Choroid plexus epithelial cell (primary cell): Measurements from ENCODE around the gene CALML3.

Experiments used
- DNase-seq: peaks from one replicate; pipeline ENCODE4 v3.0.0-alpha.2; 2010; ENCODE audit warnings: low read depth
- H3K4me3 ChIP-seq: 2 replicates; pipeline ENCODE4 v1.5.1; 2011; ENCODE audit warnings: low read depth, mild to moderate bottlenecking, control low read depth, low read length, moderate library complexity
- TF ChIP-seq, protein P1 (sequence below): conservative IDR thresholded peaks from 2 replicates; pipeline ENCODE4 v1.5.1; 2011; ENCODE audit warnings: low read depth, mild to moderate bottlenecking, control low read depth, inconsistent platforms, low read length, moderate library complexity

Gene CALML3

DNA sequence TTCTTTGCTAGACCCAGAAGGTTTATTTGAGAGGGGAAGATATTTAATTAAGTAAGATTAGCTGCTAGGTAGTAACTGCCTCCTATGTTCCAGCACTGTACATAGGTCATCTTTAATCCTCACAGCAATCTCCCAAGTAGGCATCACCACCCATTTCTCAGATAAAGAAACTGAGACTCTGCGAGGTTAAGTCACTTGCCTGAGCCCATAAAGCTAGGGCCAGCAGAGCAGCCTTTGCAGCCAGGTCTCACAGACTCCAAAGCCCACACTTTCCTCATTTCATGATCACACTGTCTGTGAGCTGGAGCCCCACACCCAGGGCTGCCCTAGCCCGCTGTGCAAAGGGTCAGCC, 20.6 kb downstream of the CALML3 start:
- H3K4me3 ChIP-seq, result no peak overlapping the region
- no peak for DNase-seq
- TF ChIP-seq, protein P1, sequence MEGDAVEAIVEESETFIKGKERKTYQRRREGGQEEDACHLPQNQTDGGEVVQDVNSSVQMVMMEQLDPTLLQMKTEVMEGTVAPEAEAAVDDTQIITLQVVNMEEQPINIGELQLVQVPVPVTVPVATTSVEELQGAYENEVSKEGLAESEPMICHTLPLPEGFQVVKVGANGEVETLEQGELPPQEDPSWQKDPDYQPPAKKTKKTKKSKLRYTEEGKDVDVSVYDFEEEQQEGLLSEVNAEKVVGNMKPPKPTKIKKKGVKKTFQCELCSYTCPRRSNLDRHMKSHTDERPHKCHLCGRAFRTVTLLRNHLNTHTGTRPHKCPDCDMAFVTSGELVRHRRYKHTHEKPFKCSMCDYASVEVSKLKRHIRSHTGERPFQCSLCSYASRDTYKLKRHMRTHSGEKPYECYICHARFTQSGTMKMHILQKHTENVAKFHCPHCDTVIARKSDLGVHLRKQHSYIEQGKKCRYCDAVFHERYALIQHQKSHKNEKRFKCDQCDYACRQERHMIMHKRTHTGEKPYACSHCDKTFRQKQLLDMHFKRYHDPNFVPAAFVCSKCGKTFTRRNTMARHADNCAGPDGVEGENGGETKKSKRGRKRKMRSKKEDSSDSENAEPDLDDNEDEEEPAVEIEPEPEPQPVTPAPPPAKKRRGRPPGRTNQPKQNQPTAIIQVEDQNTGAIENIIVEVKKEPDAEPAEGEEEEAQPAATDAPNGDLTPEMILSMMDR, result no peak

DNA sequence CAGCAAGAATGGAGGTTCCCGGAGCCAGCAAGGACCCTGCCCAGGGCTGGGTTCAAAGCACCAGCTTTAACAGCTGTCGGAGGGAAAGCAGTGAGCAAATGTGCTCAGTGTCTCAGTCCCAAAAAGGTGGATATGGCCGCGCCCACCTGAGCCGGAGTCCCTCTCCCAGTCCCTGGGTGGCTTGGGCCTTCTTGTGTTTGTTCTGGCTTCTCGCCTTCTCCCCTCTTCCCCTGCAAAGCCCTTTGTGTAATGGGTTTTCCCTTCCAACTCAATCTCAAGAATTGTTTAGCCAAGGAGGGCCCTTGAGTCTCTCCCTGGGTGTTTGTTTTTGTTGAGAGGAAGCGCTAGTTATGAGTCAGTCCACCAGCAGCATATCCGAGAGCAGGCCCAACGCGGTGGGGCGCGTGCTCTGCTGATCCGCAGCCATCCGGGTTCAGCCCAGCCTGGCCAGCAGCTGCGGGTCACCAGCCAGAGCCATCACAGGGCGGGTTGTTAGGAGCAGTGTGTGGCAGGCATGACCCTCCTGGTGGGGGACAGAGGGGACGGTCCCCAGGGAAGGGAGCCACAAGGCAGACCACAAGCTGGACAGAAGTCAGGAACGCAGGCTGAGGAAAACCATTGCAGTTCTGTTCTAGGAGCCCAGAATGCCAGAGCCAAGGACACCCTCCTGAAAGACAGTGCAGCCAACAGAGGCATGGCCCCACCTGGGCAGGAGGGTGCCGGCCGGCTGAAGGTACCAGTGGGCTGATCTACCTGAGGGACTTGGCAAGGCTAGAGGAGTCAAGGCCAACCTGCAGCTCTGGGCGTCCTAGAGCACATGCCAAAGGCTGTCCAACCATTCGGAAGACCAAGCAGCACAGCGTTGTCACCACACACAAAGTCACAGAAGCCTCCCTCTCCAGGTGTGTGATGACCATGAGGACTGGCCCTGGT, 21.3 kb downstream of the CALML3 start:
- H3K4me3 ChIP-seq, result no peak overlapping the region
- TF ChIP-seq, protein P1, result no peak
- DNase-seq, result peak; percentile 93

DNA sequence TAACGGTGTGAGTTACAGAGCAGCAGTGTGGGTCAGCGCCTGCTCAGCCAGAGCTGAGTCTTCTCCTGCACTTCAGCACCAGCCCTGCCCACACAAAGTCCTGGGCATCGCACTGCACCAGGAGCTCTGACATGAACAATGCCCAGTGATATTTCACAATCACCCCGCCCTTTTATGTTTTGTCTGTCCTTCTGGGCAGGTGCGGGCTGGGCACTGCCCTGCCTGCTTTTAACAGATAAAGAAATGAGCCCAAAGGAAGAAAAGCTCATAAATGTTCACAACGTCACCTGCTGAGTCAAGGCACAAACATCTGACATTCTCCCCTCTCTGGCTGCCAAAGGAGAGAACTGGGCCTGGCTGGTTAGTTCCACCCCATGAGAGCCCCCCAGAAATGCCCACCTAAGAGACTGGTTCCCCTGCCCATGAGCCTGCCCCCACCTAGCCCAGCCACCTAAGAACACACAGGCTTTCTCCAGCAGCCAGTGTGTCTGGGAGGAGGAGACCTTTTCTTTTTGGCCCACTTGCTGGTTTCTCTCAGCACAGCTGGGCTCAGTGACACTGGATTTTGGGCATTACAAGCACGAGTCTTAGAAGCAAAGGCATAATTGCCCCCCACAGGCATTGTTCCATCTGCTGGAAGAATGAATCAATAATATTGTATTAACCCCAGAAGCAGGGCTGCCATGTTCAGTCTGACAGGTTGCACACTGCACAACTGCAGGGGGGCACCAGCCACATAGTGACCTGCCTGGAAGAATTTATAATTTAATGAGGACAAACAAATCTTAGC, 22.3 kb downstream of the CALML3 start:
- no peak overlapping the region for H3K4me3 ChIP-seq
- TF ChIP-seq, protein P1, result no peak
- DNase-seq, result peak; percentile 46

GRCh38 chr10:5547681-5547930, 22.8 kb downstream of the CALML3 start:
- peak; percentile 46 for DNase-seq
- no peak overlapping the region for H3K4me3 ChIP-seq
- TF ChIP-seq, protein P1, result no peak

DNA sequence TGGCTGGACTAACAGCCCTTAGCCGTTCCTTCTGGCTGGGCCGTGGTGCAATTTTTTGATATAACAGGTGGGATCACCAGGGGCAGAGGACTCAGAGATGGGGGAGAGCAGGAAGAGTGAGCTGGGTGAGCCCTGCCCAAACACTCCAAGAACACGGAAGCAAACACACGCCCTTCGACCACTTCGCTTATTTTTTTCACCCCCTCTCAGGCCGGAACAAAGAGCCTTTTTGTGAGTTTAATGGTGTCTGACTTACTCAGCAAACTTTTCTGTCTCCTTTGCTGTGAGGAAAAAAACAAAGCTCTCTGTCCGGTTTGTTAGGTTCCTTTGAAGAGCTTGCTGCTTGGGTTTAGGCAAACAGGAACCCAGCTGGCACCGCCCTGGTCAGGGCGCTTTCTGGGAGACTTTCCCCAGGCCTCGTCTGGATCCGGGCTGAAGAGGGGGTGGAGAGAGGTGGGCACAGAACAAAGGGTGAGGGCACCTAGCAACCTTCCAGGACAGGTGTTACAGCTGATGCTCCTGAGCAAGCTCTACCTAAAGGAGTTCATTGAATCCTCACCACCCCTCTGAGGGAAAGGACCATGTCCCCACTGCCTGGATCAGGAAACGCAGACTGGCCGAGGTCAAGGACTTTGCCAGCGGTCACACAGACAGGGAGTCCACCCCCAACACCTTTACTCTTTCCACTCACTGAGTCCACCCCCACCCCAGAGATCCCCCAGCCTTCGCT, 23.3 kb downstream of the CALML3 start:
- no peak overlapping the region for H3K4me3 ChIP-seq
- peak; percentile 20 for DNase-seq
- TF ChIP-seq, protein P1, result no peak

DNA sequence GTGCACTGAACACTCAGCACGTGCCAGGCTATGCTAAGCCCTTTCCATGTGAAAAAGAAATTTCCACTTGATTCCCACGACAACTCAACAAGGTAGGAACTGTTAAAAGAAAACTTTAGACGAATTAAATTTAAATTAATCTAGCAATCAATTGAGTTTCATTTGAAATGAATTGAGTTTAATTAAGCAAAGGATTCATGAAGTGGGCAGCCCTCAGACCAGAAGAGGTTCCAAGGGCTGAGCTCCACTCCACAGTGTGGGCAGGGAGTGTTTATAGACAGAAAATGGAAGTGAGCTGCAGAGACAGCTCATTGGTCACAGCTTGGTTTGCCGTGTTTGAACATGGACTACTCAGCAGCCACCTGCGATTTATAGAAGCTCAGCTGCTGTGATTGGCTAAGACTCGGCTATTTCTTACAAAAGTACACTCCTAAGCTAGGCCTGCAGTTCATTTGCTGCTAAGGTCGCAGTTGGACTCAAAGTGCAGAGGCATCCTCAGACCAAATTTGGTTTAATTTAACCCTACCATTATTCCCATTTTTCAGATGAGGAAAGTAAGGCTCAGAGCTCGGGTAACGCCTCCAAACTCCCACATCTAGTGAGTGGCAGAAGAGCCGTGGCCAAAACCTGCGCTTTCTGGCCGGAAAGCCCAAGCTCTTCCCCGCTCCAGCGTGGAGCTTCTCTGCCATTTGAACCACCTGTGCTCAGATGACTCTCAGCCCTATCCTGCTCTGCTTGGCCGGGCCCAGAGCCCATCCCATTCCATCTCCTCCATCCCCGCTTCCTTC, 24.9 kb downstream of the CALML3 start:
- TF ChIP-seq, protein P1, result no peak
- no peak overlapping the region for H3K4me3 ChIP-seq
- DNase-seq, result no peak
